Measurements from ENCODE around the gene COMT. TPM values are rescaled to one million over a fixed set of nuclear protein-coding genes. Genes with fewer than 3 reads are reported as not detected.

Gene COMT
- 100 to 1,000 TPM; 103 to 157 (median 124) TPM for polyA plus RNA-seq (ENCODE audit: insufficient read length in 4 of 4)

DNA sequence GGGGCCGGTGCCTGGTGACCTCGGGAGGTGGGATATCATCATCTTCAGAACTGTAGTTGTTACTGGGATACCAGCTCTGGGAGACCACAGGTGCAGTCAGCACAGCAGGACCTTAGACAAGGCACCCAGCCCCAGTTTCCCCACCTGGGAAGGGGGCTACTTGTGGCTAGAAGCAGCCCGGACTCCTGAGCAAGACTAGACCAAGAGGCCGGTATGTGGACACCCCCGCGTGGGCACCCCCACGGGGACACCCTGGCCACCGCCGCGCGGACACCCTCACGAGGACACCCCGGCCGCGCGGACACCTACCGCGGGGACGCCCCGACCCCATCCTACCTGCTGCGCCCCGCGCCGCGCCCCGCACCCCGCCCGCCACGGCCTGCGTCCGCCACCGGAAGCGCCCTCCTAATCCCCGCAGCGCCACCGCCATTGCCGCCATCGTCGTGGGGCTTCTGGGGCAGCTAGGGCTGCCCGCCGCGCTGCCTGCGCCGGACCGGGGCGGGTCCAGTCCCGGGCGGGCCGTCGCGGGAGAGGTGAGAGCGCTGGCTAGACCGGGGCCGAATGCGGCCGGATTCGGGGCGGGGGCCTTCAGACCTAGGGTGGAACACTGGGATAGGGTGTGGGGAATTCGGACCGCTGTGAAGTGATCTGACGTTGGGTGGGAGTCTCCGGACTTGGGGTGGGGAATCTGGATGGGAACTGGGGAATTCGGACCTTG, at the start of gene COMT, which contains the start of gene TXNRD2:
COMT (plus strand) TSS at position 408 of the 718 bp plus-strand sequence. CDS start 20,755 bp downstream, outside the sequence.
TXNRD2 (minus strand) TSS at position 454 of the 718 bp plus-strand sequence; CDS start at position 439, 15 bp downstream.
- DNase-seq (ENCODE audit: low read depth in 4 of 4, low spot score in 2 of 4): no peak

DNA sequence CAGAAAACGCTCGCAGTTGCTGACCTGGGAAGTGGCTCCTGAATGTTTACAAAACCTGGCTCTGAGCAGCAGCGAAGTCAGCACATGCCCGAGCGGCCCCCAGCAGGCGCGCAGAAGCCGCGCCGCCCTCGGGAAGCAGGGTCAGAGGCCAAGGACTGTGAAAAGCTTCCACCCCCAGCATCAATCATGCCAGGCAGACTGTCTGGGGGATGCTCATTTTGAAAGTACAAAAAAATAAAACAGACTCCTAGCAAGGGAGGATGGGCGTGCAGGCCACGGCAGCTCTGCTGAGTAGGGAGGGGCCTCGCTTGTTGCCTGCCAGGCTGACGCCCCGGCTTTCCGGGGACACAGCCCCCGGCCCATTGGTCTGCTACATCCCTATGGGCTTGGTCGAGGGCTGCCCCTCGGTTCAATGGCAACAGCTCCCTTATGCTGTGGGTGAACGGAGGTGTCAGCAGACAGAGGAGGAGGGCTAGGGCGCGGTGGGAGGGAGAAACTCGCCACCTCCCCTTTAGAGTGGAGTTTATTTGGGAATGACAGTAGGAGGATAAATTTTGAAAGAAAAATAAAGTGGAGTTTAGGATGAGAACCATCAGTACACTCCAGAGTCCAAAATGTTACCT, 49.2 kb upstream of the COMT start:
- no peak for DNase-seq (ENCODE audit: low read depth in 4 of 4, low spot score in 2 of 4)

GRCh38 chr22:19892925-19893324, 48.6 kb upstream of the COMT start:
- DNase-seq (ENCODE audit: low read depth in 4 of 4, low spot score in 2 of 4): no peak

DNA sequence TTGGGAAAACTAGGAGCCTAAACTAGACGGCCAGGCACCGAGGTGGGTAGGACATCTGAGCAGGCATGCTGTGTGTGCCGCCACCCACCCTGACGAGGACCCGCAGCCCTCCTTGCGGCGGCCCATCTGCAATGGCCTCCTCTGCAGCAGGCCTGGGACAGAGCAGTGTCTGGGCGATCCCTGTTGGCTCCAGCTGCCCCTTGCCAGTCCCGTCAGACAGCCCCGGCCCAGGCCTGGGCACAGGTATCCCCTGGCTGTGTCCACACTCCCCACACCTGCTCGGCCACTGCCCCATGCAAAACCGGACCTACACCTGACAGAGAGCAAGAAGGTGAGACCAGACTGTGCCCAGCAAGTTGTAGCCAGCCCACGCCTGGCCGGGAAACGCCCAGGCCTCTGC, 48.2 kb upstream of the COMT start:
- DNase-seq (ENCODE audit: low read depth in 4 of 4, low spot score in 2 of 4): no peak

DNA sequence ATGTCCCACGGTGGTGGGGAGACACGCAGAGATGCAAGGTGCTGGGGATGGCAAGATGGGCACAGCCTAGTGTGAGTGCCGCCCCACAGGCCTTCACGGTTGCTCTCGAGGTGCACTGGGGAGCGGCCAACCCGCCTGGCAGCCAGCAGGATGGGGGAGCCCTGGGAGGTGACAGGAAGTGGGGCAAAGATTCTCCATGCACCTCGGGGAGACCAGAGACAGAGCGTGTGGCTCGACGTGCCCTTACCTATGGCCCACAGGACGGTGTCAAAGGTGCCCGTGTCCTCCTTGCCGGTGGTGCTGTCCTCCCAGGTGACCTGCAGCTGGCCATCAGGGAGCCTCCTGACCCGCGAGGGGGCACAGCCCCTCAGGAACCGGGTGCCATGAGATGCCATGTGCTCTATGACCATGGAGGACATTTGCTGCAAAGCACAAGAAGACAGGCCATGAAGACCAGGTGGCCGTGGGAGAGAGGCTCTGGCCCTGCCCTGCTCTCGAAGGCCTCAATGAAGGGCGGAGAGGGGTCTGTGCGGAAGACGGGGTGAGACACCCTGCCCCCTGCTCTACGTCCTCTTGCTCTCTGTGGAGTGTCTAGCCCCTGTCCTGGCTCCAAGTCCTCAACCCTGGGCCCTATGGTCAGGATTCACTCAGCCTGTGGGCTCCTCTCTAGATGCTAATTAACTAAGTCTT, 46.3 kb upstream of the COMT start:
- DNase-seq (ENCODE audit: low read depth in 4 of 4, low spot score in 2 of 4): no peak

DNA sequence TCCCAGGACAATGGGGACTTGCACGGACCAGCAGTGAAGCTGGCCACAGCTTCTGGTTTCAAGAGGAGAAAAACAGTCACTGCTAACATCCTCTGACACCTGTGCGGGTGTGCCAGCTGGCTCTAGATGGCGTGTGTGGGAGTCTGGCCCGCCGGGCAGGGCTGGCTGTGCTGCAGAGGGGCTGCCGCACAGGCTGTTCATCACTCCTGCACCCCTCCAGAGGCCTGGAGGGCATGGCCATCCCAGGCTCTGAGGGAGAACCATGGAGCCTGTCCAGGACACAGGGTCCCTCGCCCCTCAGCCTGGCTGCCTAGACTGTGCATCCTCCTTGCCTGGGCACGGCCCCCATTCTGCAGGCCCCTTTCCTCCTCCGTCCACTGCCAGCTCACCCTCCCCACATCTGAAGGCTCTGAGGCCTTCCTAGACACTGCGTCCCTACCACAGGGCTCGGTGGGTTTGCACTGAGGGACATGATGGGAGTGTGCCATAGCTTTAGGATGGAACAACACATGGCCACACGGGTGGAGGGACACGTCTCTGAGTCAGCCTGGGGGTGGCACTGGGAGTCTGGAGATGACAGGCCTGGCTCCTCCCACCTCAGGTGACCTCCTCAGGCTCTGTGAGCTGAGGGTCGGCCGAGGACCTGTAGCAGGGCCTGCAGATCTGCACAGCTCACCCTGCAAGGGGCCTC, 44.8 kb upstream of the COMT start:
- DNase-seq (ENCODE audit: low read depth in 4 of 4, low spot score in 2 of 4): no peak

DNA sequence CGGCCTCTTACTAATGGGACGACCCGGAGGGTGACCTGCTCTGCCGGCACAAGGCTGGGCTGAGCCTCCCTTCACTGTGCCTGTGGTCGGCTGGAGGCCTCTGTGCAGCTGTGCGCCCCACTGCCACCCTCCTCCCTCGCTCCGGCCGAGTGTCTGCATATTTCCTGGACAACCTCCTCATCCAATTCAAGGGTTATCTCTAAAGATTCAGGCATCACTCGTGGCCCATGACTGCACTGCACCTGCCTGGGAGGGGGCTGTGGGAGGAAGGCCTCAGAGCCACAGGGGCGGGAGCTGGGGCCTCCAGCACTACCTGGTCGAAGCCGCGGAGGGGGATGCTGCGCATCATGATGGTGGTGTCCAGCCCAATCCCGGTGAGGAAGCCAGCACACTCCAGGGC, 43.8 kb upstream of the COMT start:
- DNase-seq (ENCODE audit: low read depth in 4 of 4, low spot score in 2 of 4): no peak

GRCh38 chr22:19898145-19898544, 43.4 kb upstream of the COMT start:
- DNase-seq (ENCODE audit: low read depth in 4 of 4, low spot score in 2 of 4): no peak

- no peak for DNase-seq (ENCODE audit: low read depth in 4 of 4, low spot score in 2 of 4)
Measured at GRCh38 chr22:19898831-19899567, 42.6 kb upstream of the COMT start.

DNA sequence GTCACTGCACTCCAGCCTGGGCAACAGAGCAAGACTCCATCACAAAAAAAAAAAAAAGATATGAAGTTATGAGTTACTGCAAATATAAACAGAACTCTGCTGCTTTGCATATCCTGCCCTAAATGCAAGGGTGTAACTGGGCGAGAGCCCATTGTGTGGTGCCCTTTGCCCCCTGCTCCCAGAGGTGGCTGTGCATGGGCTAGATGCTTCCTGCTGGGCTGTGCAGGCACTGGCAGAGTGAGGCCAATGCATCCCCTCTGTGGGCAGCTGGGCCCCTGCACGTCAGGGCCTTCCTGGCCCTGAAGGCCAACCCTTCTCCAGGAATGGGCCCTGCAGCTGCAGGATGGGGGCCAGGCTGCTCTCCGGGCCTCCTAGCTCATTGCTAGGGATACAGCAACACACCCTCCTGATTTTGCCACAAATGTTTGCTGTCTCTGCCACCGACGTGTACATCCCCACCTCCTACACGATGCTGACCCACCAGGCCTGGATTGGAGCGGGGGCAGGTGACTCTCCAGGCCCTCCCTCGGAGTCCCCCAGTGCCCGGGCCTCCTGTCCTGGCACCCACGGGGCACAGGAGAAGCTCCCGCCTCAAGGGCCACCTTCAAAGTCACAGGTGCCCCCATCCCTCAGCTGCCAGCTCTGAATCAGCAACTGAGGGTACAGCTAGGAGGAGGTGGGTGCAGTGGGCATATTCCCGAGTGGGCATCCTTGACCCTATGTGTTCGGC, 40.7 kb upstream of the COMT start:
- DNase-seq (ENCODE audit: low read depth in 4 of 4, low spot score in 2 of 4): no peak

GRCh38 chr22:19901577-19902244, 39.9 kb upstream of the COMT start:
- no peak for DNase-seq (ENCODE audit: low read depth in 4 of 4, low spot score in 2 of 4)

GRCh38 chr22:19902245-19902715, 39.3 kb upstream of the COMT start:
- DNase-seq (ENCODE audit: low read depth in 4 of 4, low spot score in 2 of 4): no peak

GRCh38 chr22:19903031-19903430, 38.5 kb upstream of the COMT start:
- DNase-seq (ENCODE audit: low read depth in 4 of 4, low spot score in 2 of 4): no peak

- no peak for DNase-seq (ENCODE audit: low read depth in 4 of 4, low spot score in 2 of 4)
Measured at GRCh38 chr22:19903513-19903912, 38.1 kb upstream of the COMT start.

DNA sequence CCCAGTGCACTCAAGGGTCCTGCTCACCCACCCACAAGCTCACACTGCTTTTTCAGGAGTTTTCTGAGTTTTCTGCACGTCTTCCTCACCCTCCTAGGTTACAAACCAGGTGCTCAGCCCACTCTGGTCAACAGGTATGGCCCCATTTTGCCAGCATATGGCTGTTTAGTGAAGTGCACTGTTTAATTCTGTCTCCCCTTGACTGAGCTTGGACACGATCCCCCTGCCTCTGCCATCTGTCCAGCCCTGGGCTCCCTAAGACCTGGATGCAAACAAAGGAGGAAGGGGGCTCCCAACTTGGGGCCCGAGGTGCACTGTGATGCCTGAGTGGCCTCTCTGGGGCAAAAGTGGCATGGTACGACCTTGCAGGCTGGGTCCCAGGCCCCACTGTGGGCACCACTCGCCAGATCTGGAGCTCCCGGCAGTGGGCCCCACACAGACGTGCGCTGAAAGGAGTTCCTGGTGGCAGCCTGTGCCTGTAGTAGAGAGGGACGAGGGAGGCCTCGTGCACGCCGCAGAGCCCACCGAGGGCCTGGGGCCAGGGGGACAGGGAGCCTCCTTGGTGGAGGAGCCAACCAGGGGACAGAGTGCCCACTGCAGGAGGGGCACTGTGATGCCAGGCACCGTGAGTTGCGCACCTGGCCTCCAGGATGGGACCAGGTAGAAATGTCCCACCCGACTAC, 37.3 kb upstream of the COMT start:
- DNase-seq (ENCODE audit: low read depth in 4 of 4, low spot score in 2 of 4): no peak

DNA sequence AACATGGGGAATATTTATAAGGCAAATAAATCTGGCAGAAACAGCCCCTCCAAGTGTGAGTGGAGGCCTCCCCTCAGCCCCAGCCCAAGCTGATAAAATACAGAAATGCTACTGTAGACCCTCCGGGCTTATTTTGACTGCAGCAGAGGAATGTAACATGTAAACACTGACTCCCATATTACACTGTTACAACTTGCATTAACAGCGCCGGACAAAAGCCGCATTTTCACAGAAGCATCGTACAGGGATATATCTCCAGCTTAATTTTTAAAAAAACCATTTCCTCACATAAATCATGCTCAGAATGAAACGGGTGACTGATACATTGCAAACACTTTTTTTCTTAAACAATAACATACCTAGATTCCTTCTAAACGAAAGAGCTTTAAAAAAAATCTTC, 36.6 kb upstream of the COMT start:
- DNase-seq (ENCODE audit: low read depth in 4 of 4, low spot score in 2 of 4): no peak

DNA sequence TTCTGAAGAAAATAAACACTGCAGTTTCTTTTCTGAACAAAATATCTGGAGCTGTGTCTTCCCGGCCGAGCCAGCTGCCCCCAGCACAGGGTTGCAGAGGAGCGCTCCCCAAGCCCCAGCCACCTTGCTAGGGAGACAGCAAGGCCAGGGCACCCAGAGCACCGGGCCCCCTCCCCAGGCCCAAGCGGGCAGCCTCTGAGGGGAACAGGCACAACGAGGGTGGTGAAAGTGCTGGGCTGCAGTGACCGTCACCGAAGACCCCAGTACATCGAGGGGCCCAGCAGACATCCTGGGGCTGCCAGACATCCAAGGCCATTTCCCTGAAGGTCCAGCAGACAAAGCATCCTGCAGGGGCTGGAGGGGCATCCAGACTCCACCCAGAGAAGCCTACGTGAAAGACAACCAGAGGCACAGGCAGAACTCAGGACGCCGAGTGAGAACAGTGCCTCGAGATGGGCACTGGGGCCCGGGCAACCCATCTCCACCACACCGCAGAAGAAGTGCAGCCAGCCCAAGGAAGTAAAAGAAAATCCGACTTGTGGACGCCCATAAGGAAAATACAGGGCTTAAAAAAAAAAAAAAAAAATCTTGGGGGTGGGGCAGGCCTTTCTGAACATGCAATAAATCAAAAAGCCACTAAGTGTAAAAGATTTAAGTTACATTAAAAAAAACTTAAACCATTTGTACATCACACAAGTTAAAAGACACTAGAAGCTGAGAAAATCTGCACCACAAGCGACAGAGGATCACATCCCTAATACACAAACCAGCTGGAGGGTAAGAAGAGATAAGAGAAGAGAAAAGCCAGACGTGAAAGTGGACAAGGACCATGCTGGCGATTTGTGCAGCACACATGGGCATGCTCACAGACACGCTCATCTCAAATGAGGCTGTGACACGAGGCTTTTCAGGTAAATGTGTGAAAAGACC, 36.0 kb upstream of the COMT start:
- DNase-seq (ENCODE audit: low read depth in 4 of 4, low spot score in 2 of 4): no peak

Measured in left renal cortex interstitium (tissue), 4 donors.